H9 (cell line): ENCODE data around the gene STH. TPM values are rescaled to one million over a fixed set of nuclear protein-coding genes. Genes with fewer than 3 reads are reported as not detected.

Experiments used
- DNase-seq: peaks from one replicate; pipeline ENCODE4 v3.0.0-alpha.2; 2017
- H2AFZ ChIP-seq: one replicate; pipeline ENCODE4 v1.6.1; 2013; ENCODE audit warnings: mild to moderate bottlenecking, low read length, control low read depth, moderate library complexity
- H2AK5ac ChIP-seq: 2 replicates; pipeline ENCODE4 v1.6.1; 2013; ENCODE audit warnings: low read length, control low read depth, mixed read lengths; ENCODE audit not compliant: insufficient read length
- H2BK120ac ChIP-seq: one replicate; pipeline ENCODE4 v1.6.1; 2013; ENCODE audit warnings: low read depth, mild to moderate bottlenecking, low read length, control low read depth, inconsistent platforms; ENCODE audit not compliant: poor library complexity, severe bottlenecking
- H2BK12ac ChIP-seq: 2 replicates; pipeline ENCODE4 v1.6.1; 2013; ENCODE audit warnings: low read length, control low read depth, mixed read lengths, low read depth; ENCODE audit not compliant: insufficient read length
- H2BK15ac ChIP-seq: 2 replicates; pipeline ENCODE4 v1.6.1; 2013; ENCODE audit warnings: low read depth, low read length, control low read depth
- H2BK20ac ChIP-seq: one replicate; pipeline ENCODE4 v1.6.1; 2013; ENCODE audit warnings: low read depth, mild to moderate bottlenecking, low read length, control low read depth, inconsistent platforms; ENCODE audit not compliant: poor library complexity, severe bottlenecking
- H2BK5ac ChIP-seq: 2 replicates; pipeline ENCODE4 v1.6.1; 2013; ENCODE audit warnings: low read length, control low read depth, mixed read lengths; ENCODE audit not compliant: insufficient read length
- H3K14ac ChIP-seq: 2 replicates; pipeline ENCODE4 v1.6.1; 2013; ENCODE audit warnings: low read length, control low read depth; ENCODE audit not compliant: insufficient read depth
- H3K18ac ChIP-seq: 2 replicates; pipeline ENCODE4 v1.6.1; 2013; ENCODE audit warnings: low read depth, mild to moderate bottlenecking, mixed read lengths, low read length, control low read depth; ENCODE audit not compliant: insufficient read length
- H3K23ac ChIP-seq: 2 replicates; pipeline ENCODE4 v1.6.1; 2013; ENCODE audit warnings: low read length, control low read depth, mixed read lengths, low read depth; ENCODE audit not compliant: insufficient read length
- H3K23me2 ChIP-seq: 2 replicates; pipeline ENCODE4 v1.6.1; 2013; ENCODE audit warnings: low read depth, mild to moderate bottlenecking, mixed read lengths, low read length, control low read depth; ENCODE audit not compliant: insufficient read length, poor library complexity, severe bottlenecking
- H3K27ac ChIP-seq: 2 replicates; pipeline ENCODE4 v1.5.1; 2013; ENCODE audit warnings: low read length, control low read depth, mixed read lengths, low read depth; ENCODE audit not compliant: insufficient read length
- H3K27me3 ChIP-seq: 2 replicates; pipeline ENCODE4 v1.6.1; 2013; ENCODE audit warnings: low read length, control low read depth, inconsistent platforms; ENCODE audit not compliant: insufficient read depth
- H3K4ac ChIP-seq: 2 replicates; pipeline ENCODE4 v1.6.1; 2013; ENCODE audit warnings: low read depth, mild to moderate bottlenecking, control low read depth, inconsistent platforms, low read length, moderate library complexity
- H3K4me1 ChIP-seq: 2 replicates; pipeline ENCODE4 v1.6.1; 2013; ENCODE audit warnings: low read length, control low read depth, inconsistent platforms; ENCODE audit not compliant: insufficient read depth
- H3K4me2 ChIP-seq: 2 replicates; pipeline ENCODE4 v1.6.1; 2013; ENCODE audit warnings: low read length, control low read depth, mixed read lengths; ENCODE audit not compliant: insufficient read length, insufficient read depth
- H3K56ac ChIP-seq: 2 replicates; pipeline ENCODE4 v1.6.1; 2013; ENCODE audit warnings: low read depth, mild to moderate bottlenecking, mixed read lengths, low read length, control low read depth; ENCODE audit not compliant: insufficient read length
- H3K79me1 ChIP-seq: 2 replicates; pipeline ENCODE4 v1.6.1; 2013; ENCODE audit warnings: low read depth, mild to moderate bottlenecking, moderate library complexity, low read length, control low read depth, inconsistent platforms; ENCODE audit not compliant: insufficient read depth, poor library complexity, severe bottlenecking
- H3K79me2 ChIP-seq: 2 replicates; pipeline ENCODE4 v1.6.1; 2013; ENCODE audit warnings: low read length, control low read depth, inconsistent platforms; ENCODE audit not compliant: insufficient read depth
- H3K9ac ChIP-seq: 2 replicates; pipeline ENCODE4 v1.6.1; 2013; ENCODE audit warnings: low read length, control low read depth, mixed read lengths; ENCODE audit not compliant: insufficient read length; ENCODE audit errors: extremely low read depth
- H3K9me3 ChIP-seq: one replicate; pipeline ENCODE4 v1.6.1; 2013; ENCODE audit warnings: low read depth, low read length, inconsistent platforms; ENCODE audit not compliant: control insufficient read depth
- H3T11ph ChIP-seq: one replicate; pipeline ENCODE4 v1.6.1; 2013; ENCODE audit warnings: mild to moderate bottlenecking, low read length, control low read depth, inconsistent platforms
- H4K20me1 ChIP-seq: one replicate; pipeline ENCODE4 v1.6.1; 2013; ENCODE audit not compliant: control insufficient read depth, insufficient read length, insufficient read depth
- H4K5ac ChIP-seq: 2 replicates; pipeline ENCODE4 v1.6.1; 2013; ENCODE audit warnings: low read depth, mild to moderate bottlenecking, mixed read lengths, low read length, control low read depth; ENCODE audit not compliant: insufficient read length
- H4K8ac ChIP-seq: replicated peaks from 2 replicates; pipeline ENCODE4 v1.6.1; 2013; ENCODE audit warnings: low read length, control low read depth, mixed read lengths, low read depth; ENCODE audit not compliant: insufficient read length
- H4K91ac ChIP-seq: 2 replicates; pipeline ENCODE4 v1.6.1; 2013; ENCODE audit warnings: low read depth, mild to moderate bottlenecking, moderate library complexity, mixed read lengths, low read length, control low read depth; ENCODE audit not compliant: insufficient read length
- H3K27ac Mint-ChIP-seq, 3 experiments: 2 replicates in 2 of 3; 3 replicates in 1 of 3; pipeline ENCODE4 v1.8.0; 2020 to 2021; ENCODE audit warnings: mixed read lengths in 3 of 3, mild to moderate bottlenecking in 1 of 3, moderate library complexity in 1 of 3
- H3K27me3 Mint-ChIP-seq: 2 replicates; pipeline ENCODE4 v1.8.0; 2021; ENCODE audit warnings: low read depth, mild to moderate bottlenecking, moderate library complexity, mixed read lengths
- H3K36me3 Mint-ChIP-seq, 3 experiments: 2 replicates in 2 of 3; 3 replicates in 1 of 3; pipeline ENCODE4 v1.8.0; 2020 to 2021; ENCODE audit warnings: low read depth in 3 of 3, mixed read lengths in 3 of 3; ENCODE audit not compliant: insufficient read depth in 1 of 3
- H3K4me1 Mint-ChIP-seq, 2 experiments: 2 replicates each; pipeline ENCODE4 v1.8.0; 2020; ENCODE audit warnings: mixed read lengths in 2 of 2
- H3K4me3 Mint-ChIP-seq, 2 experiments: 2 replicates in 1 of 2; 3 replicates in 1 of 2; pipeline ENCODE4 v1.8.0; 2020 to 2021; ENCODE audit warnings: mild to moderate bottlenecking in 2 of 2, mixed read lengths in 2 of 2, moderate library complexity in 1 of 2
- H3K9me3 Mint-ChIP-seq, 2 experiments: 2 replicates in 1 of 2; 3 replicates in 1 of 2; pipeline ENCODE4 v1.8.0; 2020; ENCODE audit warnings: mild to moderate bottlenecking in 2 of 2, mixed read lengths in 2 of 2, moderate library complexity in 1 of 2
- WGBS: extraction: QIAGEN DNeasy Blood & Tissue Kit; methylation state at CpG from one replicate; pipeline ENCODE4 v1.1.7; 2013; ENCODE audit warnings: missing lambda C conversion rate, low lambda C conversion rate, mixed read lengths; ENCODE audit not compliant: insufficient read length; ENCODE audit errors: extremely low coverage; 5-methylcytosine and 5-hydroxymethylcytosine counted together
- total RNA-seq: library from RNA; stranded (reverse); gene quantifications from 2 replicates; pipeline ENCODE4 v1.2.1, GENCODE V29; 2021
- TF ChIP-seq, protein P1 (sequence below): fragments of 200-600 bp; sonication (generic); conservative IDR thresholded peaks from 3 replicates; pipeline ENCODE4 v1.8.0; 2021; ENCODE audit warnings: antibody characterized with exemption, mild to moderate bottlenecking

Gene STH
- total RNA-seq, 1 experiment from 2014 or later = not detected

DNA sequence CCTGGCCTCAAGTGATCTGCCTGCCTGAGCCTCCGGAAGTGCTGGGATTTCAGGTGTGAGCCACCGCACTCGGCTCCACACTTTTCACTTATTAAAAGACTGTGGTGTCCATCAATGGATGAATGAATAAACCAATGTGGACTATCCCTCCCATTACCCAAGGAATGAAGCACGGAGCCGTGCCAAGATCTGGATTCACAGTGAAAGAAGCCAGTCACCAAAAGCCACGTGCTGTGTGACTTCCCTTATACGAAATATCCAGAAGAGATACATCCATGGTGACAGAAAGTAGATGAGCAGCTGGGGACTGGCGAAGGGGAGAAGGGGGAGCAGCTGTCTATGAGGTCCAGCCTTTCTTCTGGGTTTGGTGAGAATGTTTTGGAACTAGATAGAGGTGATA, 48.2 kb upstream of the STH start:
- no peak overlapping the region for H2BK15ac ChIP-seq
- no peaks in the 10 kb centered on the region for H3K79me2 ChIP-seq
- H2BK5ac ChIP-seq = no peak overlapping the region
- H3K23me2 ChIP-seq = no peaks in the 10 kb centered on the region
- no peak overlapping the region for H3K4ac ChIP-seq
- no CpG with 5 or more reads among the region's 8 CpGs for WGBS
- no peak overlapping the region for H3K4me3 Mint-ChIP-seq
- no peak overlapping the region for H2AK5ac ChIP-seq
- no peaks in the 10 kb centered on the region; a peak in 1 of 7 replicates for H3K36me3 Mint-ChIP-seq
- H3K9me3 Mint-ChIP-seq = no peaks in the 10 kb centered on the region
- TF ChIP-seq, protein P1, sequence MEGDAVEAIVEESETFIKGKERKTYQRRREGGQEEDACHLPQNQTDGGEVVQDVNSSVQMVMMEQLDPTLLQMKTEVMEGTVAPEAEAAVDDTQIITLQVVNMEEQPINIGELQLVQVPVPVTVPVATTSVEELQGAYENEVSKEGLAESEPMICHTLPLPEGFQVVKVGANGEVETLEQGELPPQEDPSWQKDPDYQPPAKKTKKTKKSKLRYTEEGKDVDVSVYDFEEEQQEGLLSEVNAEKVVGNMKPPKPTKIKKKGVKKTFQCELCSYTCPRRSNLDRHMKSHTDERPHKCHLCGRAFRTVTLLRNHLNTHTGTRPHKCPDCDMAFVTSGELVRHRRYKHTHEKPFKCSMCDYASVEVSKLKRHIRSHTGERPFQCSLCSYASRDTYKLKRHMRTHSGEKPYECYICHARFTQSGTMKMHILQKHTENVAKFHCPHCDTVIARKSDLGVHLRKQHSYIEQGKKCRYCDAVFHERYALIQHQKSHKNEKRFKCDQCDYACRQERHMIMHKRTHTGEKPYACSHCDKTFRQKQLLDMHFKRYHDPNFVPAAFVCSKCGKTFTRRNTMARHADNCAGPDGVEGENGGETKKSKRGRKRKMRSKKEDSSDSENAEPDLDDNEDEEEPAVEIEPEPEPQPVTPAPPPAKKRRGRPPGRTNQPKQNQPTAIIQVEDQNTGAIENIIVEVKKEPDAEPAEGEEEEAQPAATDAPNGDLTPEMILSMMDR = no peak
- no peak overlapping the region for H3K23ac ChIP-seq
- no peak overlapping the region for H3T11ph ChIP-seq
- H3K9me3 ChIP-seq = no peaks in the 10 kb centered on the region
- H3K4me1 ChIP-seq = no peaks in the 10 kb centered on the region
- H3K27ac Mint-ChIP-seq = no peak overlapping the region; a peak in 1 of 7 replicates
- H3K9ac ChIP-seq = no peak overlapping the region
- H2BK120ac ChIP-seq = no peak overlapping the region
- no peaks in the 10 kb centered on the region for H3K79me1 ChIP-seq
- H3K18ac ChIP-seq = no peak overlapping the region
- peaks cover 33% of the 10 kb centered on the region for H3K27me3 Mint-ChIP-seq
- no peak overlapping the region for H2BK12ac ChIP-seq
- H4K20me1 ChIP-seq = no peaks in the 10 kb centered on the region
- DNase-seq = no peak
- no peak overlapping the region for H3K14ac ChIP-seq
- no peak overlapping the region for H3K4me2 ChIP-seq
- no peak overlapping the region for H3K27ac ChIP-seq
- no peak overlapping the region for H4K91ac ChIP-seq
- H2BK20ac ChIP-seq = no peak overlapping the region
- no peak overlapping the region for H3K56ac ChIP-seq
- H4K5ac ChIP-seq = no peak overlapping the region
- H4K8ac ChIP-seq = no peak overlapping the region
- H3K27me3 ChIP-seq = no peaks in the 10 kb centered on the region; the same call in 1 of the 2 replicates
- H3K4me1 Mint-ChIP-seq = peaks cover 26 to 27% of the 10 kb centered on the region in 2 experiments
- H2AFZ ChIP-seq = no peak overlapping the region
